ENCODE measurements around the gene SCAI. TPM values are rescaled to one million over a fixed set of nuclear protein-coding genes. Genes with fewer than 3 reads are reported as not detected.
"Not testable (repeated sequence)": the region's sequence is repeated elsewhere in the genome, so short reads cannot be mapped to it uniquely, and the experiment has no call there.

Gene SCAI
- total and polyA plus RNA-seq, 4 donors: 0.50 to 13.9 (median 5.5) TPM

GRCh38 chr9:124964056-124964455 lies 179.3 kb downstream of the SCAI start:
- DNase-seq (no peak), ATAC-seq (ENCODE audit: low FRiP score) (no peak)
- no peak overlapping the region for H3K4me3 ChIP-seq (ENCODE audit: low read length in 2 of 2)
- no peaks in the 10 kb centered on the region for H3K4me1 ChIP-seq (ENCODE audit: control insufficient read depth in 1 of 2, insufficient read depth in 2 of 2, low read length in 2 of 2)
- intact Hi-C loops (cut with DNase I): no loop called here
- no peaks in the 10 kb centered on the region for H3K27me3 ChIP-seq (ENCODE audit: control insufficient read depth in 1 of 2, insufficient read depth in 2 of 2, low read length in 1 of 2)
- WGBS, 2 donors: 80 to 93% methylated on average over 2 of the region's 2 CpGs
- H3K36me3 ChIP-seq (ENCODE audit: control insufficient read depth in 1 of 2, insufficient read depth in 2 of 2, low read length in 1 of 2): no peaks in the 10 kb centered on the region
- H3K27ac ChIP-seq (ENCODE audit: low read depth in 1 of 2, low read length in 2 of 2): no peak overlapping the region
- no peaks in the 10 kb centered on the region for H3K9me3 ChIP-seq (ENCODE audit: control insufficient read depth, low read length)

GRCh38 chr9:124960409-124960752 lies 182.9 kb downstream of the SCAI start:
- ATAC-seq (ENCODE audit: low FRiP score) (no peak), DNase-seq (no peak)
- H3K36me3 ChIP-seq (ENCODE audit: control insufficient read depth in 1 of 2, insufficient read depth in 2 of 2, low read length in 1 of 2): no peaks in the 10 kb centered on the region
- H3K27ac ChIP-seq (ENCODE audit: low read depth in 1 of 2, low read length in 2 of 2): no peak overlapping the region
- H3K4me1 ChIP-seq (ENCODE audit: control insufficient read depth in 1 of 2, insufficient read depth in 2 of 2, low read length in 2 of 2): no peaks in the 10 kb centered on the region
- no peaks in the 10 kb centered on the region for H3K27me3 ChIP-seq (ENCODE audit: control insufficient read depth in 1 of 2, insufficient read depth in 2 of 2, low read length in 1 of 2)
- intact Hi-C loops (cut with DNase I): no loop called here
- H3K9me3 ChIP-seq (ENCODE audit: control insufficient read depth, low read length): no peaks in the 10 kb centered on the region
- no peak overlapping the region for H3K4me3 ChIP-seq (ENCODE audit: low read length in 2 of 2)
- 91 to 94% methylated on average over 2 of the region's 2 CpGs for WGBS, 2 donors

GRCh38 chr9:124959671-124960408 lies 183.5 kb downstream of the SCAI start:
- H3K36me3 ChIP-seq (ENCODE audit: control insufficient read depth in 1 of 2, insufficient read depth in 2 of 2, low read length in 1 of 2); intact Hi-C loops (cut with DNase I); H3K4me1 ChIP-seq (ENCODE audit: control insufficient read depth in 1 of 2, insufficient read depth in 2 of 2, low read length in 2 of 2); H3K27ac ChIP-seq (ENCODE audit: low read depth in 1 of 2, low read length in 2 of 2); DNase-seq; H3K9me3 ChIP-seq (ENCODE audit: control insufficient read depth, low read length); ATAC-seq (ENCODE audit: low FRiP score); H3K27me3 ChIP-seq (ENCODE audit: control insufficient read depth in 1 of 2, insufficient read depth in 2 of 2, low read length in 1 of 2); H3K4me3 ChIP-seq (ENCODE audit: low read length in 2 of 2): not testable (repeated sequence)
- 72 to 88% methylated on average over 9 of the region's 9 CpGs for WGBS, 2 donors

- Histone ChIP-seq H3K27ac (ENCODE audit: low read depth in 1 of 2, low read length in 2 of 2) (no peak overlapping the region), H3K4me3 (ENCODE audit: low read length in 2 of 2) (no peak overlapping the region), H3K36me3 (ENCODE audit: control insufficient read depth in 1 of 2, insufficient read depth in 2 of 2, low read length in 1 of 2) (no peaks in the 10 kb centered on the region), H3K9me3 (ENCODE audit: control insufficient read depth, low read length) (no peaks in the 10 kb centered on the region), H3K4me1 (ENCODE audit: control insufficient read depth in 1 of 2, insufficient read depth in 2 of 2, low read length in 2 of 2) (no peaks in the 10 kb centered on the region), H3K27me3 (ENCODE audit: control insufficient read depth in 1 of 2, insufficient read depth in 2 of 2, low read length in 1 of 2) (no peaks in the 10 kb centered on the region)
- intact Hi-C loops (cut with DNase I): no loop called here
- WGBS, 2 donors: 82% methylated on average over 1 of the region's 1 CpG
- ATAC-seq (ENCODE audit: low FRiP score): no peak
- DNase-seq: no peak
These were observed 189.1 kb downstream of the SCAI start for GRCh38 chr9:124954255-124954654.

GRCh38 chr9:124950050-124950718 lies 193.1 kb downstream of the SCAI start:
- no peaks in the 10 kb centered on the region for H3K4me1 ChIP-seq (ENCODE audit: control insufficient read depth in 1 of 2, insufficient read depth in 2 of 2, low read length in 2 of 2)
- intact Hi-C loops (cut with DNase I): no loop called here
- ATAC-seq (ENCODE audit: low FRiP score): no peak

GRCh38 chr9:124949387-124949786 lies 193.9 kb downstream of the SCAI start:
- no peak for ATAC-seq (ENCODE audit: low FRiP score)

More at GRCh38 chr9:124950050-124950718, 193.1 kb downstream of the SCAI start:
- Histone ChIP-seq H3K27ac (ENCODE audit: low read depth in 1 of 2, low read length in 2 of 2) (no peak overlapping the region), H3K36me3 (ENCODE audit: control insufficient read depth in 1 of 2, insufficient read depth in 2 of 2, low read length in 1 of 2) (no peaks in the 10 kb centered on the region), H3K27me3 (ENCODE audit: control insufficient read depth in 1 of 2, insufficient read depth in 2 of 2, low read length in 1 of 2) (no peaks in the 10 kb centered on the region), H3K9me3 (ENCODE audit: control insufficient read depth, low read length) (no peaks in the 10 kb centered on the region), H3K4me3 (ENCODE audit: low read length in 2 of 2) (no peak overlapping the region)
- 89 to 96% methylated on average over 3 of the region's 3 CpGs for WGBS, 2 donors
- no peak for DNase-seq

GRCh38 chr9:124947727-124948391 lies 195.5 kb downstream of the SCAI start:
- Histone ChIP-seq H3K27me3 (ENCODE audit: control insufficient read depth in 1 of 2, insufficient read depth in 2 of 2, low read length in 1 of 2) (no peaks in the 10 kb centered on the region), H3K4me3 (ENCODE audit: low read length in 2 of 2) (no peak overlapping the region), H3K4me1 (ENCODE audit: control insufficient read depth in 1 of 2, insufficient read depth in 2 of 2, low read length in 2 of 2) (no peaks in the 10 kb centered on the region), H3K36me3 (ENCODE audit: control insufficient read depth in 1 of 2, insufficient read depth in 2 of 2, low read length in 1 of 2) (no peaks in the 10 kb centered on the region), H3K9me3 (ENCODE audit: control insufficient read depth, low read length) (no peaks in the 10 kb centered on the region), H3K27ac (ENCODE audit: low read depth in 1 of 2, low read length in 2 of 2) (no peak overlapping the region)
- DNase-seq: no peak
- intact Hi-C loops (cut with DNase I): no loop called here
- ATAC-seq (ENCODE audit: low FRiP score): no peak
- WGBS, 2 donors: 84 to 86% methylated on average over 5 of the region's 5 CpGs

More at GRCh38 chr9:124949387-124949786, 193.9 kb downstream of the SCAI start:
- 87 to 92% methylated on average over 2 of the region's 2 CpGs for WGBS, 2 donors
- no peak for DNase-seq
- Histone ChIP-seq H3K9me3 (ENCODE audit: control insufficient read depth, low read length) (no peaks in the 10 kb centered on the region), H3K36me3 (ENCODE audit: control insufficient read depth in 1 of 2, insufficient read depth in 2 of 2, low read length in 1 of 2) (no peaks in the 10 kb centered on the region), H3K4me3 (ENCODE audit: low read length in 2 of 2) (no peak overlapping the region), H3K27ac (ENCODE audit: low read depth in 1 of 2, low read length in 2 of 2) (no peak overlapping the region), H3K4me1 (ENCODE audit: control insufficient read depth in 1 of 2, insufficient read depth in 2 of 2, low read length in 2 of 2) (no peaks in the 10 kb centered on the region), H3K27me3 (ENCODE audit: control insufficient read depth in 1 of 2, insufficient read depth in 2 of 2, low read length in 1 of 2) (no peaks in the 10 kb centered on the region)
- intact Hi-C loops (cut with DNase I): no loop called here

- Histone ChIP-seq H3K27ac (ENCODE audit: low read depth in 1 of 2, low read length in 2 of 2) (no peak overlapping the region), H3K4me3 (ENCODE audit: low read length in 2 of 2) (no peak overlapping the region), H3K27me3 (ENCODE audit: control insufficient read depth in 1 of 2, insufficient read depth in 2 of 2, low read length in 1 of 2) (no peaks in the 10 kb centered on the region), H3K4me1 (ENCODE audit: control insufficient read depth in 1 of 2, insufficient read depth in 2 of 2, low read length in 2 of 2) (no peaks in the 10 kb centered on the region), H3K9me3 (ENCODE audit: control insufficient read depth, low read length) (no peaks in the 10 kb centered on the region), H3K36me3 (ENCODE audit: control insufficient read depth in 1 of 2, insufficient read depth in 2 of 2, low read length in 1 of 2) (no peaks in the 10 kb centered on the region)
- ATAC-seq (ENCODE audit: low FRiP score): no peak
- intact Hi-C loops (cut with DNase I): no loop called here
- WGBS, 2 donors: 63 to 64% methylated on average over 1 of the region's 1 CpG
- DNase-seq: no peak
These were observed 197.2 kb downstream of the SCAI start for GRCh38 chr9:124946167-124946566.
